Suprapubic skin (tissue), 4 donors: ENCODE data around the gene FEM1B.

ENCODE experiments used
- POLR2A ChIP-seq, 2 donors: fragments of 450-650 bp; IDR thresholded peaks; one replicate each; pipeline ENCODE4 v1.6.1; 2017; ENCODE audit warnings: antibody characterized with exemption in 2 of 2, mild to moderate bottlenecking in 2 of 2, moderate library complexity in 2 of 2
- POLR2AphosphoS5 ChIP-seq, 3 donors: sonication (generic); formaldehyde crosslinking; IDR thresholded peaks; one replicate each; pipeline ENCODE4 v1.6.1; 2017; ENCODE audit warnings: antibody characterized with exemption in 3 of 3

- no peak for TF ChIP-seq POLR2AphosphoS5 (IDR thresholded peaks at IDR 0.05)
- TF ChIP-seq POLR2A (IDR thresholded peaks at IDR 0.05) = no peak
These were observed 25.6 kb downstream of the FEM1B start for GRCh38 chr15:68303134-68303533.
